KBM-7 (cell line): ENCODE results near the gene SLC6A15.
A peak's percentile ranks its signal among the peaks of the same experiment; 100 is the strongest.

Experiments
- DNase-seq: peaks from one replicate; pipeline ENCODE4 v3.0.0-alpha.2; 2015
- in situ Hi-C: fragments of 300-500 bp; cut with MboI; formaldehyde crosslinking; loops from 2 replicates; pipeline ENCODE4 v1.14.3; 2020; ENCODE audit warnings: low sequenced_read_pairs, low pct_unique_long_range_greater_than_20kb, mixed read lengths

Gene SLC6A15

GRCh38 chr12:84888861-84889260, 23.7 kb downstream of the SLC6A15 start:
- in situ Hi-C loops: no loop called here
- no peak for DNase-seq

DNA sequence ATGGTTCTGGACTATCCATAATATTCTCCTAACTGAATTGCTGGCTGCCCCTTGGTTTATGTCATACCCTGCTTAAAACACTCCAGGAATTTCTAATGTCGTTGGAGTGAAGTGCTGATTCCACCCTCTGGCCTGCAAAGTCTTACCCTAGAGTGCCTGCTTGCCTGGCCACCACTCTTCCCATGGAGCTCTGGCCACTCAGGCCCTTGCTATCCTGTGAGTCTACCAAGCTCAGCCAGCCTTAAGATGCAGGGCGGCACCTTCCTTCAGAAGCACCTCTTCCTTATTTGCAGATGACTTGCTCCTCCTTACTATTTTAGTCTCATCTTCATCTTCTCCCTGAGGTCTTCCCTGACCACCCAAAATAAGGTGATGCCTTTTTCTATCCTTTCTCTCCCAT, 35.3 kb downstream of the SLC6A15 start:
- no peak for DNase-seq
- in situ Hi-C loops: no loop called here

DNA sequence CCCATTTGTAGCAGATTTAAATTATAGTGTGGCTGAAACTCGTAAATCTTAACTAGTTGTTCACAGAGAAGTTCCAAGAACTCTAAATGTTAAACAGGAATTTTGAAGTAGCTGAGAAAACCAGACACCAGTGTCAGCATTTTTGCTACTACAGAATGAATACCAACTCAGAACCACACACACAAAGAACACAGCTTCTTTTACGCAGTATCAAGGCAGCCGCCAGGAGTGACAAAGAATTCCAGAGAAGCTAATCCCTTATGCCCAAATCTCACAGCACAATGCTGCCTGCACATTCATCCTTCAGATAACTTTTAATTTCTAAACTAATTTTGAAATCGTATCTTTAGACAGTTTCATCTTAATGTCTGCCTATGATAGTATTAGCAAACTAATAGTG, 37.4 kb downstream of the SLC6A15 start:
- in situ Hi-C loops: no loop called here
- no peak for DNase-seq

DNA sequence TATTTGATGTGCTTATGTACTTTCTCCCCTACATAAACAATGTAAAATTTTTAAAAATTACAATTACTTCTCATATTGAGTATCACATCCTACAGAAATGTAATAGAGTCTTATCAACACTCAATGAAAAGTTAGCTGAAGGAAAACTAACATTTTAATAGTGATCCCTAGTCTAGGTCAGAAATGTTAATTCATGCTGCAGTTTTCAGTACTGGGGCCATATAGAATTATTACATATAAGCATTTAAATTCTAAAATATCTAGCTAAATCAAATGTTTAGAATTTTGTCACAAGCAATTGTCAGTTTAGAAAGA, 37.8 kb downstream of the SLC6A15 start:
- DNase-seq: no peak
- in situ Hi-C loops: no loop called here

GRCh38 chr12:84874125-84874824, 38.3 kb downstream of the SLC6A15 start:
- in situ Hi-C loops: no loop called here
- peak; percentile 53 for DNase-seq

DNA sequence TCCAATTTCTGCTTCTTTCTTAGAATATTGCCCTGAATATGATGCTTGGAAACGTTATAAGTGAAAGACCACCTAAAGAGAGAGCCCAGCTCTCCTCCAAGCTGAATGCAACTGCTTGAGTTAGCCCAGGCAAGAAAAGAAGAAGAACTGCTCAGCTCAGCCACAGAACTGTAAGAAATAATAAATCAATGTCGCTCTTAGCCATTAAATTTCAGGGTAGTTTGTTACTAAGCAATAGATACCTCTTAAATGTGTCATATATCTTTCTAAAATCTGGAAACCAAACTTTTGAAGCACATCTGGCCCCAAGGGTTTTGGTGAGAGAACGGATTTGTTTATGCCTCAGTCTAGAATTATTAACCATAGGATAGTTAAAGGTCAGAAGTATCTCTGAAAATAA, 50.4 kb downstream of the SLC6A15 start:
- no peak for DNase-seq
- in situ Hi-C loops: no loop called here

DNA sequence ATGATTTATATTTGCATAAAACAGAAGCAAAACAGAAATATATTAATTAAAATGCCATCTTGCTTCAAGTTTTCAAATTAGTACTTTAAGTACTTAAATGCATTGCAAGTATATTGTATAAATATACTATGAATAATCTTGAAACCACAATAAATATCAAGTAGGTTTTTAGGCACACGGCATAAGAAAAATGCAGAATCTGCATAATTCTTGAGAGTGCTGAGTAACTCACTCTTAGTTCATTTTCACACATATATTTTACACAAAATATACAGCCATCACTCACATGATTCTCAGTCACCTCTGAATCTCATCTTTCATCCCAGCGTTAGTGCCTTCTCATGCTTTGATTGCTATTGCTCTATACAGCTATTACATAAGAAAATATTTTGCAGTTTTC, 51.9 kb downstream of the SLC6A15 start:
- no peak for DNase-seq
- in situ Hi-C loops: no loop called here

GRCh38 chr12:84858796-84859195, 53.8 kb downstream of the SLC6A15 start:
- no peak for DNase-seq
- in situ Hi-C loops: no loop called here

GRCh38 chr12:84857525-84858208, 54.9 kb downstream of the SLC6A15 start:
- in situ Hi-C loops: no loop called here
- DNase-seq: no peak

DNA sequence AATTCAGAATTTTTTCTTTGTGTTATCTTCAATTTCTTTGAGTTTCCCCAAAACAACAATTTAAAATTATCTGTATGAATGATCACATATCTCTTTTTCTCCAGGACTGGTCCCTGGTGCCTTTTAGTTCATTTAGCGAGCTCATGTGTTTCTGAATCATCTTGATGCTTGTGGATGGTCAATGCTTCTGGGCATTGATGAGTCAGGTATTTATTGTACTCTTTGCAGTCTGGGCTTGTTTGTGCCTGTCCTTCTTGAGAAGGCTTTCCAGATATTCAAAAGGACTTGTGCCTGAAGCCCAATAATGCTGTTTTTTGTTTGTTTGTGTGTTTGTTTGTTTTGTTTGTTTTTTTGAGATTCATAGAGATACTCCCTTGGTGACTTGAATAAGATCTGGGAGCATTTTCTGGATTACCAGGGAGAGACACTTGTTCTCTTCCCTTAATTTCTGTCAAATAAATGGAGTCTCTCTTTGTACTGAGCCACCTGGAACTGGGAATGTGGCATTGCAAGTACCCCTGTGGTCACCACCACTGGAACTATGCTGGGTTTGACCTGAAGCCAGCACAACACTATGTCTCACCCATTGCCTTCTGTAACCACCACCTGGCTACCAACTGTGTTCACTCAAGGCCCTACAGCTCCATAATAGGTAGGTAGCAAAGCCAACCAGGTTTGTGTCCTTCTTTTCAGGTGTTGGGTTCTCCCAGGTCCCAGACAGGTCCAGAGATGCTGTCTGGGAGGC, 56.3 kb downstream of the SLC6A15 start:
- in situ Hi-C loops: no loop called here
- no peak for DNase-seq

- no peak for DNase-seq
- in situ Hi-C loops: no loop called here
These were observed 68.9 kb downstream of the SLC6A15 start for GRCh38 chr12:84843593-84844144.

DNA sequence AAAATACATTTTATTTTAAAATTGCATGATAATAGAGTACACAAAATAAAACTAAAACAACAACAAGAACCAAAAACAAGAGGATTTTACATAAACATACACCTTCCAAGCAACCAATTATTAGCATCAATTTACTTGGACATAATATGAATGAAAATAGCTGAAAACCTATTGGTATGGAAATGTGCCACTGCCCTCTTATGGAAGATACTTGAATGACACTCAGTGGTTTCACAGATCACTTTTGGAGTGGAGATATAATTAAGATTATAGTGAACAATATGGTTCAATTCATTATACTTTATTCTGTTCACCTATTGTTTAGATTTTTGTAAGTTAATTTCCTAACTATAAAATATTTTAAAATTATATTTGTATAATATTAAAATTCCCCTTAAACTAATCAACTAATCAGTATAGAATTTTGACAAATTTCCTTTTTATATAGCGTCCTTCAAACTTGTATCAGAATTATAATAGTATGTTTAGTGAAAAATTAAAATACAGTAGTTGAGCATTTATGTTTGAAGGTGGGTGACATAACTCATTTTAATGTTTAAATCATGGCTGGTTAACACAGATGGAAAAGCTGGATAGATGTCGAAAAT, 70.1 kb downstream of the SLC6A15 start:
- DNase-seq: peak; percentile 39
- in situ Hi-C loops: no loop called here

GRCh38 chr12:84841591-84841990, 71.0 kb downstream of the SLC6A15 start:
- DNase-seq: no peak
- in situ Hi-C loops: no loop called here

GRCh38 chr12:84840356-84840755, 72.2 kb downstream of the SLC6A15 start:
- in situ Hi-C loops: no loop called here
- DNase-seq: no peak

- DNase-seq: no peak
- in situ Hi-C loops: no loop called here
These were observed 85.7 kb downstream of the SLC6A15 start for GRCh38 chr12:84826925-84827324.

DNA sequence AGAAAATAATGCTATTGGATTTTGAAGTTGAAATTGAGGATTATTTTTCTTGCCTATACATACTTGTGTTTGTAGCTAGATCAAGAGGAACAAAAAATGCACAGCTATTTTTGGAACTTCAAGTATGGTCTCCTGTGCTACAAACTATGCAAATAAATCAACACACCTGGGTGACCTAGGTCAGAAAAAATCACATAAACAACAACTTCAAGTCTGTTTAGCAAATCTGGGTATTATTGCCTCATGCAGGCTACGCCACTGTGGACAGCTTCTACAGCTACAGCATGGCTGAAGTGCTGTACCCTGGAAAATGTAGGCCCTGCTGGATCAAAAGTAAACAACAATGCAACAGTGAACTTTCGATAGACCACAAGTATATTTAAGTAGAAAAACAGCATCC, 87.5 kb downstream of the SLC6A15 start:
- in situ Hi-C loops: no loop called here
- DNase-seq: no peak

DNA sequence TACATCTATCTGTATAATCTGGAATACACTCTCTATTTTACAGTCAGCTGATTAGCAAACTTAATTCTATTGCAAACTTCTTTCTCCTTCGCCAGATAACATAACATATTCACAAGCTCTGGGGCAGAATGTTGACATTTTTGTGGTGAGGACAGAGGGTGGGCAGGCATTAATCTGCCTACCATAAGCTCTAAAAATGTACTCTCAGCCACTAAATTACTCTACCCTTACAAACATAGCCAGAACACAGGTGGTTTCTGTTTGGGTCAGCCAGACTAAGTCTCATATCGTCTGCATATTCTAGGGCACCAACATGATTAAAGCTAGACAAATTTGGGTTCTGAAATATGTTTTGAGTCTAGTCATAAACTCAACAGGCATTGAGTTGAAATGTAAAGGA, 90.1 kb downstream of the SLC6A15 start:
- DNase-seq: no peak
- in situ Hi-C loops: no loop called here

DNA sequence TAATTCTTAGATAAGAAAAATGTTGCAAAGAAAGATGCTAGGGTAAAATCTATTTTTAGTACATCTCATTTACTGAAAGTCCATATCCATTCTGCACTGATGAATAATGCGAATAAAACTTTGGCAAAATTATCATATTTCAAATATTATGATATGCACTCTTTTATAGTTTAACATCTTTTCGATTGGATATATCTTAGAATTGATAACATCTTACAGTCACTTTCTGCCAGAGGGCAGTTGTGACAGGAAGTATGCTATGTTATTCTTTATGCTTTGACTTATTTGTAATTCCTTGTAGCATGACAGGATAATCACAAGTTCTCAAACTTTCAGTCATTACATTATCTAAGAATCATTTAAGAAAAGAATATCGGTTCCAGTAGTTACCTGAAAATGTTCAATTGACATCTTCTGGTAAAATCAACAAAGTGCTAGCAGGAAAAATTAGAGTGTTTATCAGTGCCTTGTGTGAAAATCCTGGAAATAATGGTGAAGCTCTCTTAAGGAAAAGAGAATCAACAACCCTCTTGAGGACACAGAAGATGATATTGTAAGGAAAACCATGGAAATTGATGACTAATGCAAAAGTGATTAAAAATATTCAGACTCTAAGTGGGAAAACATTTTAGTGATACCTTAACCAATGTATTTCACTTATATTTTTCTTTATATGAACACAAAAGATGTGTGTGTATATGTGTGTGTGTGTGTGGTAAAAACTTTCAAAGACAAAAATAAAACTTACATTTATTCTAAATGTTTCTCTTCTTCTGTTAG, 95.5 kb downstream of the SLC6A15 start:
- DNase-seq: no peak
- in situ Hi-C loops: no loop called here

- no peak for DNase-seq
- in situ Hi-C loops: no loop called here
These were observed 97.8 kb downstream of the SLC6A15 start for GRCh38 chr12:84814664-84815245.
